IPS-18a (cell line): ENCODE data around the gene KRTCAP2.
"Not testable (repeated sequence)": the region's sequence is repeated elsewhere in the genome, so short reads cannot be mapped to it uniquely, and the experiment has no call there.

Source experiments
- H3K27ac ChIP-seq: one replicate; pipeline ENCODE4 v1.5.1; 2013; ENCODE audit warnings: low read length
- H3K27me3 ChIP-seq: one replicate; pipeline ENCODE4 v1.6.1; 2013; ENCODE audit warnings: mild to moderate bottlenecking, low read length; ENCODE audit not compliant: control insufficient read depth, insufficient read depth
- H3K36me3 ChIP-seq: one replicate; pipeline ENCODE4 v1.6.1; 2013; ENCODE audit warnings: low read depth, low read length; ENCODE audit not compliant: control insufficient read depth
- H3K4me1 ChIP-seq: one replicate; pipeline ENCODE4 v1.6.1; 2013; ENCODE audit warnings: low read depth, low read length; ENCODE audit not compliant: control insufficient read depth
- H3K4me3 ChIP-seq: one replicate; pipeline ENCODE4 v1.5.1; 2013; ENCODE audit warnings: low read length
- H3K9ac ChIP-seq: one replicate; pipeline ENCODE4 v1.6.1; 2013; ENCODE audit warnings: mild to moderate bottlenecking, low read length, moderate library complexity
- H3K9me3 ChIP-seq: one replicate; pipeline ENCODE4 v1.6.1; 2013; ENCODE audit warnings: low read depth, low read length; ENCODE audit not compliant: control insufficient read depth

The KRTCAP2 gene

GRCh38 chr1:155172732-155173477, at the start of gene KRTCAP2:
Gene KRTCAP2 (minus strand): TSS chr1:155173304. CDS start chr1:155173224, 80 bp downstream.
- Histone ChIP-seq H3K27ac (peak within 1 kb of the TSS; percentile 21), H3K4me3 (peak within 1 kb of the TSS; percentile 94), H3K9ac (peak within 1 kb of the TSS; percentile 84), H3K9me3 (no peaks in the 10 kb centered on the region), H3K4me1 (peaks cover 11% of the 10 kb centered on the region), H3K36me3 (peaks cover 28% of the 10 kb centered on the region), H3K27me3 (no peaks in the 10 kb centered on the region)

GRCh38 chr1:155220211-155220965, 47.3 kb upstream of the KRTCAP2 start:
- H3K36me3 ChIP-seq, H3K4me1 ChIP-seq, H3K9ac ChIP-seq, H3K27ac ChIP-seq, H3K9me3 ChIP-seq, H3K4me3 ChIP-seq, H3K27me3 ChIP-seq: not testable (repeated sequence)

GRCh38 chr1:155219592-155220031, 46.5 kb upstream of the KRTCAP2 start:
- no peaks in the 10 kb centered on the region for H3K27me3 ChIP-seq

GRCh38 chr1:155218854-155219591, 45.9 kb upstream of the KRTCAP2 start:
- Histone ChIP-seq H3K4me3 (peak overlapping the region; percentile 23), H3K9ac (peak overlapping the region; percentile 2), H3K36me3 (no peaks in the 10 kb centered on the region), H3K9me3 (no peaks in the 10 kb centered on the region), H3K4me1 (no peaks in the 10 kb centered on the region), H3K27me3 (no peaks in the 10 kb centered on the region), H3K27ac (no peak overlapping the region)

More at GRCh38 chr1:155219592-155220031, 46.5 kb upstream of the KRTCAP2 start:
- H3K4me1 ChIP-seq = no peaks in the 10 kb centered on the region
- H3K27ac ChIP-seq = no peak overlapping the region
- H3K9me3 ChIP-seq = no peaks in the 10 kb centered on the region
- H3K9ac ChIP-seq = peak overlapping the region; percentile 2
- H3K36me3 ChIP-seq = no peaks in the 10 kb centered on the region
- peak overlapping the region; percentile 23 for H3K4me3 ChIP-seq

GRCh38 chr1:155214702-155215101, 41.6 kb upstream of the KRTCAP2 start:
- not testable (repeated sequence) for H3K9me3 ChIP-seq, H3K27ac ChIP-seq, H3K4me3 ChIP-seq

GRCh38 chr1:155212051-155212440, 38.9 kb upstream of the KRTCAP2 start:
- H3K4me1 ChIP-seq = peaks cover 11% of the 10 kb centered on the region
- H3K9ac ChIP-seq, H3K27me3 ChIP-seq: not testable (repeated sequence)

More at GRCh38 chr1:155214702-155215101, 41.6 kb upstream of the KRTCAP2 start:
- H3K9ac ChIP-seq, H3K4me1 ChIP-seq, H3K36me3 ChIP-seq, H3K27me3 ChIP-seq: not testable (repeated sequence)

GRCh38 chr1:155211381-155212050, 38.4 kb upstream of the KRTCAP2 start:
- H3K4me3 ChIP-seq, H3K9me3 ChIP-seq, H3K9ac ChIP-seq, H3K27me3 ChIP-seq, H3K27ac ChIP-seq, H3K36me3 ChIP-seq: not testable (repeated sequence)
- H3K4me1 ChIP-seq = peaks cover 13% of the 10 kb centered on the region

More at GRCh38 chr1:155212051-155212440, 38.9 kb upstream of the KRTCAP2 start:
- H3K9me3 ChIP-seq, H3K36me3 ChIP-seq, H3K27ac ChIP-seq, H3K4me3 ChIP-seq: not testable (repeated sequence)

- peak overlapping the region; percentile 98 for H3K4me3 ChIP-seq
- H3K9me3 ChIP-seq = no peaks in the 10 kb centered on the region
- H3K27ac ChIP-seq = no peak overlapping the region
- no peak overlapping the region for H3K9ac ChIP-seq
- peaks cover 13% of the 10 kb centered on the region for H3K4me1 ChIP-seq
- H3K27me3 ChIP-seq = peaks cover 4% of the 10 kb centered on the region
- no peaks in the 10 kb centered on the region for H3K36me3 ChIP-seq
These were observed 37.4 kb upstream of the KRTCAP2 start for GRCh38 chr1:155210314-155211104.

- Histone ChIP-seq H3K4me1 (peaks cover 13% of the 10 kb centered on the region), H3K9ac (peak overlapping the region; percentile 97), H3K27me3 (peaks cover 4% of the 10 kb centered on the region), H3K9me3 (no peaks in the 10 kb centered on the region), H3K36me3 (no peaks in the 10 kb centered on the region), H3K27ac (peak overlapping the region; percentile 84), H3K4me3 (peak overlapping the region; percentile 98)
These were observed 36.2 kb upstream of the KRTCAP2 start for GRCh38 chr1:155209312-155209721.

GRCh38 chr1:155208541-155209311, 35.6 kb upstream of the KRTCAP2 start, which contains the start of gene MTX1:
Gene MTX1 (plus strand): TSS chr1:155208695. CDS start chr1:155208805, 110 bp downstream.
- H3K27me3 ChIP-seq = peaks cover 4% of the 10 kb centered on the region
- peaks cover 13% of the 10 kb centered on the region for H3K4me1 ChIP-seq
- H3K4me3 ChIP-seq = peak within 1 kb of the TSS; percentile 98
- H3K9ac ChIP-seq = peak within 1 kb of the TSS; percentile 97
- no peaks in the 10 kb centered on the region for H3K36me3 ChIP-seq
- no peaks in the 10 kb centered on the region for H3K9me3 ChIP-seq
- H3K27ac ChIP-seq = peak within 1 kb of the TSS; percentile 84
